ENCODE data around the gene MMP17.

DNA sequence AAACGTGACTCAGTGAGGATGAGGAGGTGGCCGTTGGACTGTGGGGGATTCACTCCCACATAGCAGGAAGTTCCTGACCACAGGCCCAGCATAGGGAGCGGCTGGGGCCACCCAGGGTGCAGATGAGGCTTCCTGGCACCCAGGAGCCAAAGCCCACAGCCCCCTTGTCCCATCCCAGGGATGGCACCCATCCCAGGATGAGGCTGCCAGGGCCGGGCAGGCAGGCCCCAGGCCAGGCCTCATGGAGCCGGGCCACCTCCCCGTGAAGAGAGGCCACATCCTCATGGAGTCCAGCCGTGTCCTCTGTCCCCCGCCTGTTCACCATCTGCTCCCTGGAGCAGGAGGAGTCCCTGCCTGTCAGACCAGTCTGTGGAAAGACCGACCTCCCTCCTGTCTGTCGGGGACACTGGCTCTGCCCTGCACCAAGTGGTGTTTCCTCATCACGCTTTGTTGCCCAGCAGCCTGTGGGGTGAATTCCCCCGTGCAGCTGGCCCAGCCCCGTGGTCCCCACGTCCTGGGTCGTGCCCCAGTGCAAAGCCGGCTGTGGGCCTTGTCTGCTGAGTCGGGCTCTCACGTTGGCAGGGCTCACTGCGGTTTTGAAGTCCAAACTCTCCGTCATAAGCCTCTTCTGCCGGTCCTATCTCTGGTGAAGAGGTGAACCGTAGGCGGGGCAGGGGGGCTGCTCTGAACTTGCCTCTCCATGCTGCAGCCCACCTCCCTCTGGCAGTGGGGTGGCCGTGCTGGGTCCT is 24.5 kb downstream of the MMP17 start:
- TF ChIP-seq, protein P1, sequence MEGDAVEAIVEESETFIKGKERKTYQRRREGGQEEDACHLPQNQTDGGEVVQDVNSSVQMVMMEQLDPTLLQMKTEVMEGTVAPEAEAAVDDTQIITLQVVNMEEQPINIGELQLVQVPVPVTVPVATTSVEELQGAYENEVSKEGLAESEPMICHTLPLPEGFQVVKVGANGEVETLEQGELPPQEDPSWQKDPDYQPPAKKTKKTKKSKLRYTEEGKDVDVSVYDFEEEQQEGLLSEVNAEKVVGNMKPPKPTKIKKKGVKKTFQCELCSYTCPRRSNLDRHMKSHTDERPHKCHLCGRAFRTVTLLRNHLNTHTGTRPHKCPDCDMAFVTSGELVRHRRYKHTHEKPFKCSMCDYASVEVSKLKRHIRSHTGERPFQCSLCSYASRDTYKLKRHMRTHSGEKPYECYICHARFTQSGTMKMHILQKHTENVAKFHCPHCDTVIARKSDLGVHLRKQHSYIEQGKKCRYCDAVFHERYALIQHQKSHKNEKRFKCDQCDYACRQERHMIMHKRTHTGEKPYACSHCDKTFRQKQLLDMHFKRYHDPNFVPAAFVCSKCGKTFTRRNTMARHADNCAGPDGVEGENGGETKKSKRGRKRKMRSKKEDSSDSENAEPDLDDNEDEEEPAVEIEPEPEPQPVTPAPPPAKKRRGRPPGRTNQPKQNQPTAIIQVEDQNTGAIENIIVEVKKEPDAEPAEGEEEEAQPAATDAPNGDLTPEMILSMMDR (IDR thresholded peaks at IDR 0.05), result no peak
- TF ChIP-seq POLR2A (IDR thresholded peaks at IDR 0.05), result no peak

Data from ovary (tissue), 3 donors.